Mammary epithelial cell (primary cell): ENCODE data around the gene NCKAP1.

Experiments used
- CTCF ChIP-seq, 2 donors: IDR thresholded peaks in 1 of 2; conservative IDR thresholded peaks in 1 of 2; 2 replicates each; pipeline ENCODE4 v1.5.1; 2011 to 2012; ENCODE audit warnings: inconsistent platforms in 2 of 2, low read length in 2 of 2, mild to moderate bottlenecking in 2 of 2, control low read depth in 1 of 2, low read depth in 1 of 2; ENCODE audit not compliant: insufficient read depth in 1 of 2; ENCODE audit errors: extremely low read depth in 1 of 2
- EZH2 ChIP-seq: IDR thresholded peaks from 2 replicates; pipeline ENCODE4 v1.6.1; 2012; ENCODE audit warnings: low read length, inconsistent platforms, borderline replicate concordance

GRCh38 chr2:182913064-182913463 lies 125.2 kb downstream of the NCKAP1 start:
- TF ChIP-seq CTCF (conservative IDR thresholded peaks at IDR 0.05 in 1 of 2, IDR thresholded peaks at IDR 0.05 in 1 of 2; ENCODE audit: extremely low read depth in 1 of 2, insufficient read depth in 1 of 2, low read depth in 1 of 2, low read length in 2 of 2) (no peak), EZH2 (no peak)
